Stimulated activated CD8-positive, alpha-beta memory T cell treated with anti-CD3 and anti-CD28 coated beads, Interleukin-7, amount 100 ng/mL, for 24 hours (primary cell): ENCODE measurements around the gene CRYL1.
"Not testable (repeated sequence)": the region's sequence is repeated elsewhere in the genome, so short reads cannot be mapped to it uniquely, and the experiment has no call there.

ENCODE experiments used
- DNase-seq: peaks from one replicate; pipeline ENCODE4 v3.0.0-alpha.2; 2020; ENCODE audit warnings: low read depth

The CRYL1 gene

DNA sequence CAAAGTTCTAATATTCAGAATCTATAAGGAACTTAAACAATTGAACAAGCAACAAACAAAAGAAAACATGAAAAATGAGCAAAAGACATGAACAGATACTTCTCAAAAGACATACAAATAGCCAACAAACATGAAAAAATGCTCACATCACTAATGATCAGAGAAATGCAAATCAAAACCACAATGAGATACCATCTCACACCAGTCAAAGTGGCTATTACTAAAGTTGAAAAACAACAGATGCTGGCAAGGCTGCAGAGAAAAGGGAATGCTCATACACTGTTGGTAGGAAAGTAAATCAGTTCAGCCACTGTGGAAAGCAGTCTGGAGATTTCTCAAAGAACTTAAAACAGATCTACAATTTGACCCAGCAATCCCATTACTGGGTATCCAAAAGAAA is 74.3 kb downstream of the CRYL1 start:
- no peak for DNase-seq

DNA sequence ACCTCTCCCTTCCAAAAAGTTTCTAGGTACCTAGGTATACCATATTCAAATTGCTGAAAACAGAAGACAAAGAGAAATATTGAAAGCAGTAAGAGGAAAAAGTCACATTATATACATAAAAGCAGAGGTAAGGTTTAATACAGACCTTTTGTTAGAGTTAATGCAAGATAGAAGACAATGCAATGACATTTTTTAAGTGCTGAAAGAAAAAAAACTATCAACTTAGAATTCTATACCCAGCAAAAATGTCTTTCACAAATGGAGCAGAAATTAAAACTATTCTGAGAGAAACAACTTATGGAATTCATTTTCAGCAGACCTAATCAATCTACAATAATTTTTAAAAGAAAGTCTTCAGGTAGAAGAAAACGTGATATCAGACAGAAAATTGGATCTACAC is 77.2 kb downstream of the CRYL1 start:
- DNase-seq: no peak

DNA sequence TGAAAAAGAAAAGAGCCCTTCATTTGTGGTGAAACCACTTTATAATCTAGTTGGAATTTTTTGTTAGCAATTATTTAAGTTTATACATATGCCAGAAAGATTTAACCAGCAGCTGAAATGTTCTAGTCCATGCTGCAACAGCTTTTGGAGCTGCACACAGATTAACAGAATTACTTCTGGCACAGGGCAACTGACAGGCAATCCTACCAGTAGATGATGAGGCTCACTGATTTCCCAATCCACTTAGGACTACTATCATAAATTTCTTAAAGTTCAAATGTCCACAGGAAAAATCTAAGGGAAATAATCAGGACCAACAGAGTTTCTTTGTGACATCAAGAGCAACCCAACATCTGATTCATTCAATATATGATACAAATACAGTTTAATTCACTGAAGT is 78.8 kb downstream of the CRYL1 start:
- no peak for DNase-seq

DNA sequence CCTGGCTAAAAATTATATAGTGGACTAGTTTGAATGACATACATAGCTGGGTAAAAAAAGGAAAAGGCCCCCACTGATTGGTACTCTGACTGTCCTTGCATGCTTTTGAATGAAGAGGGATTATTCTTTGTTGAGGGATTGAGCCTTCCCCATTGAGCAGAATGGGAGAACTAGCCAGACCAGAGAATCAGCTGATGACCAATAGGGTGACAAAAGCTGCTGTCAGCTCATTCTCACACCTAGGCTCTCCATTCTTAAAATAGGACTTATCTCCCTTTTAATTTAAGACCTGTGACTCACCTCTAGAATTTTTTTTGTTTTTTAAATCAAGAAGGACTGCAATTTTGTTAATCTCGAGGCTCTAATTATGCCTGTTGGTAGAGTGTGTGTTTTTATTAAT is 79.3 kb downstream of the CRYL1 start:
- no peak for DNase-seq

DNA sequence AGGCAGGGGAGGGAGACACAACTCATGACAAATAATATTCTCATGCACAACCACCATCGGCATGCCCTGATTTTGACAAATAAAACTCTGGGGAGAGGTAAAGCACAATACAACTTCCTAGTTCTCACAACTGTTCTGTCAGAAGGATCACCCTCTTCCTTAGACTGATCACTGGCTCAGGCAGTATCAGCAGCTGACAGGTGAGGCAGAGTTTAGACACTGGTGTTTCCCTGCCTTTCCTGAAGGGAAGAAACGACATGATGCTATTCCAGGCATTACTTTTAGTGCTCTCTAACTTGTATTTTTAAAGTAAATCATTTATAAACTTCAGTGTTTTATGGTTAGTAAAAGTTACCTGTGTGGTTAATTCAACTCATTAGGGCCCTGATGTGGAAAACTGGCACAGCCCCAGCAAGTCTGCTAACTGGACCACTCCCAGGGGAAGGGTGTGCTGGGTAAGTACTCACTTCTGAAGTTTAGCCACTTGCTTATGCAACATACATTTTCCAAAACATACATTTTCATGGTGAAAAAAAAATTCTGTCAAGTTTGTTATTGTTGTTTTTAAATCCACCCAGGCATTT is 82.8 kb downstream of the CRYL1 start:
- DNase-seq: no peak

- no peak for DNase-seq
Observed at GRCh38 chr13:20442375-20442774, 83.3 kb downstream of the CRYL1 start.

DNA sequence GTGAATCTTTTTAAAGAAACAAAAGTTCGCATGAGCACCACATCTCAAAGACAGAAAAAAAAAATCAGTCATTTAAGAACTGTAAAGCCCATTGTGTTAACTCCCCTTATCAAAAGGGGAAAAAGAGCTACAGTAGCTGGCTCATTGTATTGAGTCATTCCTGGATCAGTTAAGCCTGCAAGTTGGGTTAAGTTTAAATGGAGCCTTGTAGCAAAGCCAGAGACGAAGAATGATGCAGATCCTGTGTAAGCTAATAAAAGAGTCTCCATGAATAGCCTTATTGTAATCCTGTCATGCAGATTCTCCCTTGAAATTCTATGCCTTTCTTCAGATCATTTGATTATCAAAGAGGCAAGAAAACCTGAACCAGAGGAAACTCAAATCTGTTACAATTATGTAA is 83.8 kb downstream of the CRYL1 start:
- no peak for DNase-seq

DNA sequence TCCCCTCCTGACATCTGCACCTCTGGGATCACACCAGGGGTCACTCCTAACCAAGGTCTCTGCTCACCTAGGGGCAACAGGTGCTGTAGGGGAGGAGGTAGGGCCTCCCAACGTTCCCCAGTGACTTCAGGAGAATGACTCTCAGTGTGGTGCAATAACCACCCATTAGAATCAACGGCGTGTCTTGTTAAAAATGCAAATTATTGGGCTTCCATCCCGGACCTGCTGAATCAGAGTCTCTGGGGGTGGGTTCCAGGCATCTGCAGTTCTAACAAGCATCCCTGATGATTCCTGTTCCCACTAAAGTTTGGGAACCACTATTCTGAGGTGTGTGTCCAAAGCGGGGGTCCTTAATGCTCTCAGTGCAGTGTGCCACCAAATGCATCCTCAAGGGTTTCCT is 84.6 kb downstream of the CRYL1 start:
- no peak for DNase-seq

- DNase-seq: no peak
Observed at GRCh38 chr13:20439261-20439660, 86.4 kb downstream of the CRYL1 start.

DNA sequence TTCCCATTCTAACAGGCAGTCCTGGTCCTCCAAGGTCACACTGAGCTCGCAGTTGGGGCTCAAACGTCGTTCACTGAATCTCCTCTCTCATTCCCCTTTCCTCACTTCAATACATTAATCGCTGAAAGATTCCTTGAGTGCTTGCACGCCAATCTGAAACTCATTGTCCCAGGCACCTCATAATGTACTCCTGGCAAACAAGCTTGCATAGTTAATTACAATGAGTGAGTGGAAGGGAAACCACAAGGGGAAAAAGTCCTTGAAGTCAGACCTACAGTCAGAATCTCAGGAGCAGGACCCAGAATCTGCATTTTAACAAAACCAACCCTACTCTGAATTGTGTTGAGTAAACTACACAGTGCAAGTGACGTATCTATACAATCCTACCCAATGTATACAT is 86.9 kb downstream of the CRYL1 start:
- no peak for DNase-seq

DNA sequence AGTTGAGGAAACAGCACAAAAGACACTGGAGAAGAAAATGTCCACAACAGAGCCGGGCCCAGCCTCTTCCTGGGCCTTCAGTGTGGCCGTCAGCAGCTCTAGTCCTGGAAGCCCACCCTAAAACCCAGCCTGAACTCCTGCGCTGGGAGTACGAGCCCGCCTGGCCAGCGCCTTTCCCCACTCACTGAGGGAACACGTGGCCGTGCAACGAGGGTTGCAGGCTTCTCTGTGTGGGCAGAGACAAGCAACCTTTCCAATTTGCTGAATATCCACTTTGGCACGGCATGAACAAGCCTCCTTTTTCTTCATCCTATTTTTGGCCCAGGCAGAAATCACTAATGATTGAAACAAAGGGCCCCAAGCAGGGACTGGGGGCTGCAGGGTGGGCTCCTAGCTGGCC is 89.2 kb downstream of the CRYL1 start:
- DNase-seq: no peak

DNA sequence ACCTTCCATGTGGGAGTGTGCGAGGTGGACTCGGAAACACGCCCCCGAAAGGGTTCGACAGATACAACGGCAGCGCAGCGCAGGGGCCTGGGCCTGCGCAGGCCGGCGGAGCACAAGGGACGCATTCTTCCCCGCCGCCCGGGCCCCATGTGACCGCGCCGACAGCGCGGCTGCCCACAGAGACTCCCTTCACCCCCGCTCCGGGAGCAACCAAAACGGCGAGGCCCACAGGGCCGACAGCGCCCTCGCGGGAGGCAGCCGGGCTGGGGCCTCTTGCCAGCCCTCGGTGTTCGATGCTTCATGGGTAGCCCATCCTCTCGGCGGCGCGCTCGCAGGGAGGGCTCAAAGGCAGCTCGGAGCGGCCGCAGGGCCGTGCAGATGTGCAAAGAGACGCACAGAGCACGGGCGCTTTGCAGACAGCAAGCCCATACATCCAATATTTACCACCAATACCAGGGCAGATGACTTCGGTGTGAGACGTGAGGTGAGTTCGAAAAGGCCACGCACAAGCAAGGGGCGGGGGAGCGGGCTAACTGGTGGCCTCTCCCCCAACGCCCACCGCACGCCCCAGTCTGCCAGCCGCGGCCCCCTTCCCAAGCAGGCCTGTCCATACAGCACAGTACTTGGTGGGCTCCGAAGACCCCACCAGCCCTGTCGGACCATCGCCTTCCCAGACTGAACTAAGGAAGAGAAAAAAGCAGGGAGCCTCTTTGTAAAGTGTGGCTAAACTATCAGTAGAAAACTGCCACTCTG is 89.9 kb downstream of the CRYL1 start:
- DNase-seq: no peak

- DNase-seq: not testable (repeated sequence)
Observed at GRCh38 chr13:20434210-20434609, 91.4 kb downstream of the CRYL1 start.

- DNase-seq: no peak
Observed at GRCh38 chr13:20431687-20432384, 93.8 kb downstream of the CRYL1 start.

DNA sequence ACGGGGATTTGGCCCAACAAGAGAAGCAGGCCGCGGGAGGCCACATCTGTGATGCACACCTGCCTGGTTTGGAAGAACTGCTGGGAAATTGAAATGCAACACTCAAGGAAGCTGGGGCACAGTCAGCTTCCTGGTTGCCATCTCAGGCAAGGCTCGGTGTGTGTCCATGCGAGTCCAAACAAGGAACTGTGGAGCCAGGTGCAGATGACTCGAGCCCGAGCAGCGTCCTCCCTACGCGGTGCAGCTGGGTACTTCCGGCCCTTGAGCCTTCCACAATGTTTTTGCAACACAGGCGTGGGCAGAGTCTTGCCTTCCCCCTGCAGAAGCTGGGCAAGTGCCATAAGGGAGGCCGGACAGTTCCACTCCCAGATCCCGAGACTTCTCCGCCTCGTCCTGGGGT is 94.6 kb downstream of the CRYL1 start:
- DNase-seq: no peak

DNA sequence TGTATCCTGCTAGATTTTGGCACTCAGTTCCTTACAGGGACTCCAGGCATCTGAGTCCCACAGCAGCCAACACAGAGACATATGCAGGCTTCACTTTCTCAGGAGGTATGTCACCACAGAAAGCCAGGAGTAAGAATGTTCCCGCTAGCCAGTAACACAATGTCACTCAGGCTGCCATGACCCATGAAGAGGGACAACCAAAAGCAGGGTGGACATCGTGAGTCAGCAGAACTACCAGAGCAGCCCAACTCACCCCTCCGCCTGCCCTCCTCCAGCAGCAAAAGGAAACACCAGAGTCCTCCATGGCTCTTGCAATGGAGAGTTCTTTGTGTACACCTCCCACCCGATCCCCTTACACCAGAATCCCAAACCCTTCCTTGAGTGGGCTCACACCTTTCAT is 95.4 kb downstream of the CRYL1 start:
- no peak for DNase-seq

- DNase-seq: no peak
Observed at GRCh38 chr13:20429682-20430081, 96.0 kb downstream of the CRYL1 start.

- no peak for DNase-seq
Observed at GRCh38 chr13:20428666-20429644, 96.7 kb downstream of the CRYL1 start.

DNA sequence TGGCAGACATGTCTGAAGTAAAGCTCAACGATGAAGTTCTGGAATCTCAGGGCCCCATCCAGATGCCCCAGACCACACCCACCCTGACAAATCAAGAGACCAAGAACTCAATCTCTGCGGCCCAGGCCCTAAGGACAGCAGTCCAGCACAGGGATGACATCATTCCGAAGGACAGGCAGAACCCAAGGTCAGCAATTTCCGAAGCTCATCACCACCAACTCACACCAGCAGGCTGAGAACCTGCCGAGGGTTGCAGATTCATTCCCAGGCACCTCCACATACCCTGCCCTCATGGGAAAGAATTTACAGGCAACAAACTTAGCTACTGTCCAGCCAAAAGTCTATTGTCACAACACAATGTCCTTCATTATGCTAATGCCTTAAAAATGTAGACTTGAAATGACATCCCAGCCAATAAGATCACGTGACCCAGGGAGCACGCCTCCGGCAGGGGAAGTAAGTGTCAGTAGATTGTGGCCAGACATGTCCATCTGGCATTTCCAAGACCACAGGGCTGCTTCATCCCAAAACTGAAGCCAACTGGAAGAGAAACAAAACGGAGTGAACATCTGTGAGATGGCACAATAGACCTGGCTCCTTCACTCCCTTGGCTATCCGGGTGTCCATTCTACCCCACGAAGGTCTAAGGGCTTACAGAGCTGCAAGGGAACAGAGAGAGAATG is 98.8 kb downstream of the CRYL1 start:
- no peak for DNase-seq

DNA sequence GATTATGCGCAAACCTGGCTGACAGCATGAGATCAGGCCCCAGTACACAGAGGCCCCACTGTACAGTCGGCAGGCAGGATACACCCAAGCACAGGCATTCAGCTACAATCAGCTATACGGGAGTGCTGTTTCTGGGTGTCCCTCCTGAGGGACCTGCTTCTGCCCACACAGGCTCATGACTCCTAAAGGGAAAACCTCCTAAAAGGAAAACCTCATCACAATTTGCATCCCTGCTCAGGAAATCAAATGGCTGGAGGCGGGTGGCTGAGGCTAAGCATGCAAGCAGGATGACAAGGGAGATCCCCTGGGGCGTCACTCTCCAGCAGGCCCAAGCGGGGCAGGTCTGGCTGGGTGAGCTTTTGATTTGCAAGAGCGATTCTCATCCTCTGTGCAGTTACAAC is 99.8 kb downstream of the CRYL1 start:
- no peak for DNase-seq

GRCh38 chr13:20424949-20425348 is 100.7 kb downstream of the CRYL1 start:
- DNase-seq: no peak

GRCh38 chr13:20424559-20424852 is 101.2 kb downstream of the CRYL1 start:
- no peak for DNase-seq
